Measurements from ENCODE around the gene CCL27.

Gene CCL27

GRCh38 chr9:34630402-34631154, 31.9 kb downstream of the CCL27 start:
- DNase-seq: no peak
- peaks cover 7% of the 10 kb centered on the region for H3K36me3 ChIP-seq
- no peaks in the 10 kb centered on the region; the same call in 1 of the 2 replicates for H3K4me1 ChIP-seq
- no peaks in the 10 kb centered on the region for H3K9me3 ChIP-seq
- H3K4me3 ChIP-seq (ENCODE audit: low read depth, low read length): no peak overlapping the region
- no peak for TF ChIP-seq CTCF (IDR thresholded peaks at IDR 0.05; ENCODE audit: low read depth, low read length)
- peaks cover 45% of the 10 kb centered on the region for H3K27me3 ChIP-seq

- no peak overlapping the region for H3K4me3 ChIP-seq (ENCODE audit: low read depth, low read length)
- H3K27me3 ChIP-seq: peaks cover 45% of the 10 kb centered on the region
- H3K4me1 ChIP-seq: no peaks in the 10 kb centered on the region; the same call in 1 of the 2 replicates
- no peaks in the 10 kb centered on the region for H3K9me3 ChIP-seq
- no peak for DNase-seq
- H3K36me3 ChIP-seq: no peaks in the 10 kb centered on the region
- no peak for TF ChIP-seq CTCF (IDR thresholded peaks at IDR 0.05; ENCODE audit: low read depth, low read length)
These were observed 33.0 kb downstream of the CCL27 start for GRCh38 chr9:34629491-34629808.

GRCh38 chr9:34628656-34629490, 33.6 kb downstream of the CCL27 start, which contains the start of gene ARID3C:
ARID3C (minus strand) TSS chr9:34629066; CDS start chr9:34628014, 1,052 bp downstream.
- Histone ChIP-seq H3K4me3 (ENCODE audit: low read depth, low read length) (no peak within 1 kb of the TSS), H3K9me3 (no peaks in the 10 kb centered on the region), H3K27me3 (peaks cover 45% of the 10 kb centered on the region), H3K4me1 (no peaks in the 10 kb centered on the region; the same call in 1 of the 2 replicates), H3K36me3 (no peaks in the 10 kb centered on the region)
- DNase-seq: peak; percentile 49
- no peak for TF ChIP-seq CTCF (IDR thresholded peaks at IDR 0.05; ENCODE audit: low read depth, low read length)

GRCh38 chr9:34627716-34628655, 34.5 kb downstream of the CCL27 start:
- Histone ChIP-seq H3K36me3 (no peaks in the 10 kb centered on the region), H3K9me3 (no peaks in the 10 kb centered on the region), H3K4me3 (ENCODE audit: low read depth, low read length) (no peak overlapping the region), H3K4me1 (no peaks in the 10 kb centered on the region; the same call in 1 of the 2 replicates), H3K27me3 (peaks cover 45% of the 10 kb centered on the region)
- no peak for DNase-seq
- TF ChIP-seq CTCF (IDR thresholded peaks at IDR 0.05; ENCODE audit: low read depth, low read length): no peak

GRCh38 chr9:34625186-34625486, 37.3 kb downstream of the CCL27 start:
- Histone ChIP-seq H3K4me3 (ENCODE audit: low read depth, low read length) (no peak overlapping the region), H3K36me3 (no peaks in the 10 kb centered on the region), H3K4me1 (no peaks in the 10 kb centered on the region; the same call in 1 of the 2 replicates), H3K27me3 (peaks cover 40% of the 10 kb centered on the region), H3K9me3 (no peaks in the 10 kb centered on the region)
- TF ChIP-seq CTCF (IDR thresholded peaks at IDR 0.05; ENCODE audit: low read depth, low read length): no peak
- no peak for DNase-seq

Data from BE2C (cell line).